OCI-LY3 (cell line): ENCODE measurements around the gene DNAL1.

Source experiments
- H2AFZ ChIP-seq: fragments of 200-600, 300-600 bp; shearing (Covaris generic); 2 replicates; pipeline ENCODE4 v1.6.0; 2014; ENCODE audit warnings: antibody characterized with exemption, low read depth, low read length
- H3K27ac ChIP-seq: fragments of 200-600, 300-600 bp; sonication (generic); 2 replicates; pipeline ENCODE4 v1.5.1; 2014; ENCODE audit warnings: mild to moderate bottlenecking, low read length, moderate library complexity, mixed read lengths
- H3K27me3 ChIP-seq: fragments of 200-600, 300-600 bp; sonication (generic); 2 replicates; pipeline ENCODE4 v1.6.1; 2014; ENCODE audit warnings: low read depth, low read length, mixed read lengths
- H3K36me3 ChIP-seq: fragments of 200-600, 300-600 bp; sonication (generic); replicated peaks from 2 replicates; pipeline ENCODE3; 2014; ENCODE audit warnings: low read depth, low read length, mixed read lengths
- H3K4me1 ChIP-seq: fragments of 300-600, 200-600 bp; sonication (generic); 2 replicates; pipeline ENCODE4 v1.6.1; 2014; ENCODE audit warnings: low read length, mixed read lengths
- H3K4me2 ChIP-seq: fragments of 200-600, 300-600 bp; sonication (generic); 2 replicates; pipeline ENCODE4 v1.6.1; 2014; ENCODE audit warnings: low read length, mixed read lengths
- H3K4me3 ChIP-seq: fragments of 300-600, 200-600 bp; sonication (generic); 2 replicates; pipeline ENCODE4 v1.5.1; 2014; ENCODE audit warnings: antibody characterized with exemption, mild to moderate bottlenecking, low read length, moderate library complexity
- H3K79me2 ChIP-seq: fragments of 300-600, 200-600 bp; shearing (Covaris generic); 2 replicates; pipeline ENCODE4 v1.6.1; 2014; ENCODE audit warnings: mild to moderate bottlenecking, low read length, mixed read lengths
- H3K9ac ChIP-seq: fragments of 300-600, 200-600 bp; shearing (Covaris generic); 2 replicates; pipeline ENCODE4 v1.6.0; 2014; ENCODE audit warnings: mild to moderate bottlenecking, low read length, moderate library complexity
- H3K9me3 ChIP-seq: fragments of 200-600, 300-600 bp; shearing (Covaris generic); 2 replicates; pipeline ENCODE4 v1.6.1; 2014; ENCODE audit warnings: low read length, mixed read lengths; ENCODE audit not compliant: insufficient read depth
- H4K20me1 ChIP-seq: fragments of 200-600, 300-600 bp; sonication (generic); 2 replicates; pipeline ENCODE4 v1.6.1; 2016; ENCODE audit warnings: low read length, mixed read lengths; ENCODE audit not compliant: insufficient read depth
- EZH2phosphoT487 ChIP-seq: fragments of 200-600 bp; shearing (Covaris generic); IDR thresholded peaks from 2 replicates; pipeline ENCODE4 v1.6.1; 2018; ENCODE audit warnings: antibody characterized with exemption, mixed run types, low read depth
- TF ChIP-seq, protein P1 (sequence below): fragments of 200-600, 300-600 bp; sonication (generic); IDR thresholded peaks from 2 replicates; pipeline ENCODE4 v1.5.1; 2014; ENCODE audit warnings: antibody characterized with exemption, low read length, low read depth

The DNAL1 gene

DNA sequence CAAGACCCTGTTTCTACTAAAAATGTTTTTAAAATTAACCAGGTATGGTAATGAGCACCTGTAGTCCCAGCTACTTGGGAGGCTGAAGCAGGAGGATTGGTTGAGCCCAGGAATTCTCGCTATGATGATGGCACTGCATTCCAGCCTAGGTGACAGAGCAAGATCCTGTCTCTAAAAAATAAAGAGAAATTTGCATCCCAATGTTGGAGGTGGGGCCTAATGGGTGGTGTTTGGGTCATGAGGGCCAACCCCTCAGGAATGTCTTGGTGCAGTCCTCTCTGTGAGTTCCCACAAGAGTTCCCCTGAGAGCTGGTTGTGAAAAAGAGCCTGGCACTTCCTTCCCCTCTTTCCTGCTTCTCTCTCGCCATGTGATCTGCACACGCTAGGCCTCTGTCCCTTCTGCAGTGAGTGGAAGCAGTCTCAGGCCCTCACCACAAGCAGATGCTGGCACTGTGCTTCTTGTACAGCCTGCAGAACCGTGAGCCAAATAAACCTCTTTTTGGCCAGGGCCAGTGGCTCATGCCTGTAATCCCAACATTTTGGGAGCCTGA, 21.2 kb upstream of the DNAL1 start:
- no peaks in the 10 kb centered on the region for H3K36me3 ChIP-seq
- H3K4me2 ChIP-seq = no peak overlapping the region
- no peaks in the 10 kb centered on the region for H3K4me1 ChIP-seq

DNA sequence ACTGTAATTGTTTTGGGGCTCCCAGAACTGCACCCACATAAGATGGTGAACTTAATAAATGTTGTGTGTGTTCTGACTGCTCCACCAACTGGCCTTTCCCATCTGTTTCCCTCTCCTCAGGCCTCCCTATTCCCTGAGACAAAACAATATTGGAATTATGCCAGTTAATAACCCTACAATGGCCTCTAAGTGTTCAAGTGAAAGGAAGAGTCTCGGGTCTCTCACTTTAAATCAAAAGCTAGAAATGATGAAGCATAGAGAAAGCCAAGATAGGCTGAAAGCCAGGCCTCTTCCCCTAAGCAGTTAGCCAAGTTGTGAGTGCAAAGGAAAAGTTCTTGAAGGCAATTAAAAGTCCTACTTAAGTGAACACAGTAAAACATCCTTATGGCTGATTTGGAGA, 19.1 kb upstream of the DNAL1 start:
- no peak overlapping the region for H3K27ac ChIP-seq
- H3K79me2 ChIP-seq = no peaks in the 10 kb centered on the region
- no peaks in the 10 kb centered on the region for H3K27me3 ChIP-seq

More for the DNA sequence above, 21.2 kb upstream of the DNAL1 start:
- Histone ChIP-seq H3K27ac (no peak overlapping the region), H2AFZ (no peak overlapping the region), H3K9me3 (no peaks in the 10 kb centered on the region), H3K27me3 (no peaks in the 10 kb centered on the region), H3K4me3 (no peak overlapping the region), H3K79me2 (no peaks in the 10 kb centered on the region), H3K9ac (no peak overlapping the region), H4K20me1 (no peaks in the 10 kb centered on the region)
- no peak for TF ChIP-seq EZH2phosphoT487
- TF ChIP-seq, protein P1, sequence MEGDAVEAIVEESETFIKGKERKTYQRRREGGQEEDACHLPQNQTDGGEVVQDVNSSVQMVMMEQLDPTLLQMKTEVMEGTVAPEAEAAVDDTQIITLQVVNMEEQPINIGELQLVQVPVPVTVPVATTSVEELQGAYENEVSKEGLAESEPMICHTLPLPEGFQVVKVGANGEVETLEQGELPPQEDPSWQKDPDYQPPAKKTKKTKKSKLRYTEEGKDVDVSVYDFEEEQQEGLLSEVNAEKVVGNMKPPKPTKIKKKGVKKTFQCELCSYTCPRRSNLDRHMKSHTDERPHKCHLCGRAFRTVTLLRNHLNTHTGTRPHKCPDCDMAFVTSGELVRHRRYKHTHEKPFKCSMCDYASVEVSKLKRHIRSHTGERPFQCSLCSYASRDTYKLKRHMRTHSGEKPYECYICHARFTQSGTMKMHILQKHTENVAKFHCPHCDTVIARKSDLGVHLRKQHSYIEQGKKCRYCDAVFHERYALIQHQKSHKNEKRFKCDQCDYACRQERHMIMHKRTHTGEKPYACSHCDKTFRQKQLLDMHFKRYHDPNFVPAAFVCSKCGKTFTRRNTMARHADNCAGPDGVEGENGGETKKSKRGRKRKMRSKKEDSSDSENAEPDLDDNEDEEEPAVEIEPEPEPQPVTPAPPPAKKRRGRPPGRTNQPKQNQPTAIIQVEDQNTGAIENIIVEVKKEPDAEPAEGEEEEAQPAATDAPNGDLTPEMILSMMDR = no peak

DNA sequence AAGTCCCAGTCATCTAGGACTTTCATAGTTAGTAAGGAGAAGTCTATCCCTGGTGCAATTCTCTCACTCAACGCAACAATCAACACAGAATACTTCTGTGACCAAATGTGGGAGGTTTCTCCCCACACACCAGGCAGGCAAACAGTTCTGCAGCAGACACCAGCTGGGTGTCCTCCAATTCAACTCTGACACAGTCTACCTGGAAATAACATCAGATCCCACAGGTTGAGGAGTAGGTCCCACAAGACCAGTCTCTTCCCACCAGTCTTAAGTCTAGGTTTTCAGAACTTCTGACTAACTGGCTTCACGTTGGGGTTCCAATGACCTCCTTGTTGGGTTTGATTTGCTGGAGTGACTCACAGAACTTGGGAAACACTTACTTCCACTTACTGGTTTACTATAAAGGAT, 17.6 kb upstream of the DNAL1 start:
- no peaks in the 10 kb centered on the region for H4K20me1 ChIP-seq

More for the DNA sequence above, 19.1 kb upstream of the DNAL1 start:
- Histone ChIP-seq H2AFZ (no peak overlapping the region), H3K4me2 (no peak overlapping the region), H3K9ac (no peak overlapping the region), H4K20me1 (no peaks in the 10 kb centered on the region), H3K36me3 (no peaks in the 10 kb centered on the region), H3K4me1 (no peaks in the 10 kb centered on the region), H3K9me3 (no peaks in the 10 kb centered on the region), H3K4me3 (no peak overlapping the region)
- TF ChIP-seq, protein P1 = no peak
- TF ChIP-seq EZH2phosphoT487 = no peak

GRCh38 chr14:73630009-73630780, 14.6 kb upstream of the DNAL1 start:
- H3K4me3 ChIP-seq = no peak overlapping the region
- no peaks in the 10 kb centered on the region for H3K36me3 ChIP-seq
- H2AFZ ChIP-seq = no peak overlapping the region
- H4K20me1 ChIP-seq = no peaks in the 10 kb centered on the region
- H3K4me1 ChIP-seq = peaks cover 10% of the 10 kb centered on the region
- no peaks in the 10 kb centered on the region for H3K9me3 ChIP-seq
- H3K79me2 ChIP-seq = no peaks in the 10 kb centered on the region
- no peak overlapping the region for H3K9ac ChIP-seq
- no peak for TF ChIP-seq EZH2phosphoT487
- TF ChIP-seq, protein P1 = no peak
- H3K27me3 ChIP-seq = peaks cover 13% of the 10 kb centered on the region
- no peak overlapping the region for H3K27ac ChIP-seq
- H3K4me2 ChIP-seq = no peak overlapping the region

More for the DNA sequence above, 17.6 kb upstream of the DNAL1 start:
- Histone ChIP-seq H3K9ac (no peak overlapping the region), H3K4me2 (no peak overlapping the region), H3K27me3 (no peaks in the 10 kb centered on the region), H2AFZ (no peak overlapping the region), H3K9me3 (no peaks in the 10 kb centered on the region), H3K27ac (no peak overlapping the region), H3K4me3 (no peak overlapping the region), H3K79me2 (no peaks in the 10 kb centered on the region), H3K36me3 (no peaks in the 10 kb centered on the region), H3K4me1 (no peaks in the 10 kb centered on the region)
- TF ChIP-seq EZH2phosphoT487 = no peak
- TF ChIP-seq, protein P1 = no peak
